Subcutaneous adipose tissue (tissue), 4 donors: ENCODE results near the gene PPP1R7. TPM values are rescaled to one million over a fixed set of nuclear protein-coding genes. Genes with fewer than 3 reads are reported as not detected.

Source experiments
- CTCF ChIP-seq: fragments of 450-650 bp; IDR thresholded peaks from one replicate; pipeline ENCODE4 v1.5.1; 2016; ENCODE audit warnings: low read depth, mild to moderate bottlenecking, control low read depth, antibody characterized with exemption, moderate library complexity
- total RNA-seq, 4 donors: library from RNA; depleted of rRNA; stranded (reverse); fragments of >200 nt; gene quantifications; one replicate each; pipeline ENCODE4 v1.1.0, GENCODE V29; 2016

The PPP1R7 gene
- total RNA-seq, 4 donors from 2014 or later = 38.8 to 48.1 (median 40.3) TPM

DNA sequence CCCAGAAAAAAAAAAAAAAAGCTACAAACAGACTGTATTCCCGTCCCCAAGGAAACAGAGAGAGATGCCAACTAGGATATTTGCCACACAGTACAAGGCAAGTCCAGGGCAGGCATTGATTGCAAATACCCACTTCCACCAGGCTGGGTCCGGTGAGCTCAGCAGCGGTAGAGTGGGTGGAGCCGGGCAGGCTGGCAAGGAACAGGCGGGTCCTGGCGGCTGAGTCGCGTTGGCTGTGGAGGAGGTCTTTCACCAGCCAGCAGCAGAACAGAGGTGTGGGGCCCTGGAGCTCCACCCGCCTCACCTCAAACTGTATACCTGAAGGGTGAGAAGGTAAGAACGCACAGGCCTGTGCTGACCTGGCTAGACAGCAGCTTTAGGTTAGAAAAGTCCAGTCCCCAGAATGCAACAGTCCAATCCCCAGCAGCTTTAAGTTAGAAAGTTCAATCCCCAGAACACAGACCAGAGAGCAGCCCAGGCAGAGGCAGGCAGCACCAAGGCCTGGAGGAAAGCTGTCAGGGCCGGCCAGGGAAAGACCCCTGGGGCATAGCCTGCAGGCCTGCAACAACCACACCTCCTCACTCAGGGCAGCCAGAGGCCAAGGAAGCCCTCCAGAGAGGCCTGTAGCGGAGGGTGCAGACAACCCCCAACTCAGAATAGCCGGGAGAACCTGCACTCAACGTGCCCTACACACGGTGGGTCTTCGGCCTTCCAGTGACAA is 26.3 kb upstream of the PPP1R7 start:
- TF ChIP-seq CTCF = no peak

DNA sequence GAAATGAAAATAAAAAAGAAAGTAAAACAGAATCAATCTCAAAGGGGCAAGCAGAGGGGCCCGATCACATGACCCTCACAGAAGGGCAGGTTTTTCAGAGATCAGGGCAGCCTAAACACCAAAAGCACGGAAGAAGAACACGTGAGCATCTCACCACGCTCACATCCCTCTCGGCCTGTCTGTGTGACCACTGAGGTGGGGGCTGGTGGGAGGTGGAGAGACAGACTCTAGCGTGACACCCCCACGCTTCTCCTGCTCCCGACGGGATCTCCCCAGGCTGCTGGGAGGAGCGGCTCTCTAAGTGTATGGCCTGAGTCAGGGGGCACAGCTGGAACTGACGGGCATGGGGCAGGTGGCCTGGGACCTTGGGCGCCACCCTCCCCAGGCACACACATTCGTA is 24.6 kb upstream of the PPP1R7 start:
- TF ChIP-seq CTCF = no peak

DNA sequence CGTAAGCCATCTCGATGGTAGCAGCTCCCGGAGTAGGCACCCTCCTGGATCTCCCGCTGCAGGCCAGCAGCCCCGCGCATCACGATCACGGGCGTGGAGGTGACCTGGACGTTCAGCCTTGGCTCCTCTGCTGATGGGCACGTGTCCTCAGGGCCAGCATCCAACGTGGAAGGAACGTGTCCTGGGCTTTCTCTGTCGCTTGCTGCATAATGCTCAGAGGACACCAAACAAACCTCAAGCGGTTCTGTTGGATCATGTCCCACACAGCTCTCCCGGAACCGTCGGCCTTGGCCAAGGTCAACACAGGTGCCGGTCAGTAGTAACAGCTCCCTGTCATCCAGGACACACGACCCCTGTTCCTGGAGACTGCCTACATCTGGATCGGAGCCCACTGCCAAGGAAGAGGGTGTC is 24.1 kb upstream of the PPP1R7 start:
- no peak for TF ChIP-seq CTCF

DNA sequence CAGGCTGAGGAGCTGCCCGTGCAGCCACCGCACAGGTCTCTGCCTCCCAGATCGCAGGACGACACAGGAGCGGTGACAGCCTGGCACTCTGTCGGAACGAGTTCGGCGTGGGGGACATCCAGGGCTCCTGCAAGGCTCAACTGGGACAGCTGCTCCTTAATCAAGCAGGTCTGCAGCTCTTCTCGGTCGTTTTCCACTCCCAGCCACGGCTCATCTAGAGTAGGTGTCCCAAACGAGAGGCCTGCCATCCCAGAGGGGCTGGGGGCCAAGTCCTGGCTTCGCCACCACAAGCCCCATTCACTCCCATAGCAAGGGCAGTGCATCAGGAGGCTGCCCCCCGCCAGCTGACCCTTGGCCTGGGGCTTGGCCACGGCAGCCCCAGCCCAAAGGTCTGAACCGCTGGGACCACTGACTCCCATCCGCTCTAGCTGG is 23.5 kb upstream of the PPP1R7 start:
- TF ChIP-seq CTCF = no peak

GRCh38 chr2:241128266-241128665 is 22.0 kb upstream of the PPP1R7 start:
- no peak for TF ChIP-seq CTCF

DNA sequence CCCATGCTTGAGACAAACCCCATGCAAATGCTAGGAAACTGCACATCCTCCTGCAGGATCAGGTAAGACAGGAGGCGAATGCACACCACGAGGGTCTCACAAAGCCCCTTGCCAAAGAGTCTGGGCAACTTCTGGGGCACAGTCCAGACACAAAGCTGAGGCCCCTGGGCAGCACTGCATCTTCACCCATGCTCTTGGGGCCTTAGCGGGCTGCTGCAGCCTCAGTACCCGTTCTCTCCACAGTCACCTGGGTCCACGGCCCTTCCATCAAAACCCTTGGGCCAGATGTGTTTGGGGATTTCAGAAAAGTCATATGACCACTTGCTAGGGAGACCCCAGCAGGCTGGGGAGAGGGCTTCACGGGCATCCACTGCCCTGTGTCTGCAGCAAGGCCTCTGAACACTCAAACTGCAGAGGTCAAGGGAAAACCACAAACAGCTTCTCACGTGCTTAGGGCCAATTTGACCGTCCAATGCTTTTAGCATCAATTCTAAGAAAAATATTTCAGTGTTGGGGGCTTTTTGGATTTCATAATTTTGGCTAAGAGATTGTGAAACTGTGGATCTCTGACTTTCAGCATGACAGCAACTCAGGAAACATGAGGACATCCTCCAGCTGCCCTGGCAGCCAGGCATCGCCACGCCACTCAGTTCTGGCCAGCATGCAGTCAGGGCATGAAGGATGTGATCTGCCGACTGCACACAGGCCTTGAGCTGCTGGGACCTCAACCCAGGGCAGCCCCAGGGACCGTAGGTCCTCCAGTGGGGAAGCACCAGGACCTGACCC is 21.0 kb upstream of the PPP1R7 start:
- TF ChIP-seq CTCF = no peak

DNA sequence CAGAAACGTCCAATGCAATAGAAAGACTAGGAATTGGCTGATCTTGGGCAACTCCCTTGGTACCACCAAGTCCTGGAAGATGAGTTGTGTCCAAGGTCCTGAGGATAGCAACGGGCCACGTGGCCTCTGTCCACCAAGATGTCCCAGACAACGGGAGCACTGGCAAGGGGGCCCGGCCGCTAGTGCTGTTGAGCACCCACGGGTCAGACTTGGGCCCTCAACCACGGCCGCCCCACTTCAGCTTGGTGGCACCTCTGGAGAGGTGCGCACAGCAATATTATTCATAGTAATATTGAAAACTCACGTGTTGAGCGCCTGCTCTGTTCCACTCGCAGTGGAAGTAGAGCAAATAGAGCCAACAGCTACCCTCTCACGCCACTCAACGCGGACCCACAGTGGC is 20.0 kb upstream of the PPP1R7 start:
- TF ChIP-seq CTCF = no peak
